Smooth muscle cell (in vitro differentiated cells): ENCODE results near the gene PHF21B. TPM values are rescaled to one million over a fixed set of nuclear protein-coding genes. Genes with fewer than 3 reads are reported as not detected.

ENCODE experiments used
- DNase-seq: peaks from one replicate; lab custom pipeline; 2025; ENCODE audit not compliant: unreplicated experiment; lab: John Stamatoyannopoulos, UW
- H2AFZ ChIP-seq: fragments of 200-600 bp; sonication (generic); 2 replicates; pipeline ENCODE4 v1.6.0; 2016; ENCODE audit warnings: antibody characterized with exemption, low read depth, mild to moderate bottlenecking
- H3F3A ChIP-seq: fragments of 200-600 bp; sonication (generic); 2 replicates; pipeline ENCODE4 v1.6.0; 2017; ENCODE audit warnings: antibody characterized with exemption, low read depth
- H3K27ac ChIP-seq: fragments of 200-600 bp; sonication (generic); 2 replicates; pipeline ENCODE4 v1.5.1; 2016; ENCODE audit warnings: low read depth, mild to moderate bottlenecking
- H3K27me3 ChIP-seq: fragments of 200-600 bp; sonication (generic); 2 replicates; pipeline ENCODE4 v1.6.1; 2016; ENCODE audit warnings: low read depth, mild to moderate bottlenecking
- H3K36me3 ChIP-seq: fragments of 200-600 bp; sonication (generic); 2 replicates; pipeline ENCODE4 v1.5.1; 2016; ENCODE audit warnings: low read depth
- H3K4me1 ChIP-seq: fragments of 200-600 bp; sonication (generic); 2 replicates; pipeline ENCODE4 v1.5.1; 2016; ENCODE audit warnings: low read depth
- H3K4me2 ChIP-seq: fragments of 200-600 bp; sonication (generic); 2 replicates; pipeline ENCODE4 v1.6.0; 2016; ENCODE audit warnings: mild to moderate bottlenecking
- H3K4me3 ChIP-seq: fragments of 200-600 bp; sonication (generic); 2 replicates; pipeline ENCODE4 v1.5.1; 2016; ENCODE audit warnings: mild to moderate bottlenecking
- H3K79me2 ChIP-seq: fragments of 200-600 bp; sonication (generic); 2 replicates; pipeline ENCODE4 v1.6.0; 2016; ENCODE audit warnings: low read depth, mild to moderate bottlenecking
- H3K9ac ChIP-seq: fragments of 200-600 bp; sonication (generic); 2 replicates; pipeline ENCODE4 v1.6.0; 2016; ENCODE audit warnings: low read depth
- H3K9me3 ChIP-seq: fragments of 200-600 bp; sonication (generic); replicated peaks from 2 replicates; pipeline ENCODE4 v1.5.1; 2016; ENCODE audit warnings: low read depth
- H4K20me1 ChIP-seq: fragments of 200-600 bp; sonication (generic); 2 replicates; pipeline ENCODE4 v1.6.0; 2016; ENCODE audit warnings: low read depth
- WGBS: methylation state at CpG from one replicate; pipeline ENCODE4 v1.1.7; 2016; ENCODE audit warnings: low lambda C conversion rate; 5-methylcytosine and 5-hydroxymethylcytosine counted together
- polyA plus RNA-seq: library from polyadenylated mRNA; unstranded; fragments of >200 nt; fragmentation: Nextera tagmentation; extraction: Ambion mirVana; gene quantifications from 2 replicates; pipeline ENCODE4 v1.2.1, GENCODE V29; 2016
- total RNA-seq: library from RNA; depleted of rRNA; stranded (reverse); fragments of >200 nt; gene quantifications from 2 replicates; pipeline ENCODE4 v1.2.3, GENCODE V29; 2014
- TF ChIP-seq, protein P1 (sequence below): fragments of 200-600 bp; sonication (generic); IDR thresholded peaks from 2 replicates; pipeline ENCODE4 v1.5.1; 2017; ENCODE audit warnings: borderline replicate concordance, mild to moderate bottlenecking, antibody characterized with exemption; ENCODE audit not compliant: insufficient read depth, poor library complexity, severe bottlenecking

PHF21B gene
- total and polyA plus RNA-seq, 2 experiments from 2014 or later, result 0.13 TPM

DNA sequence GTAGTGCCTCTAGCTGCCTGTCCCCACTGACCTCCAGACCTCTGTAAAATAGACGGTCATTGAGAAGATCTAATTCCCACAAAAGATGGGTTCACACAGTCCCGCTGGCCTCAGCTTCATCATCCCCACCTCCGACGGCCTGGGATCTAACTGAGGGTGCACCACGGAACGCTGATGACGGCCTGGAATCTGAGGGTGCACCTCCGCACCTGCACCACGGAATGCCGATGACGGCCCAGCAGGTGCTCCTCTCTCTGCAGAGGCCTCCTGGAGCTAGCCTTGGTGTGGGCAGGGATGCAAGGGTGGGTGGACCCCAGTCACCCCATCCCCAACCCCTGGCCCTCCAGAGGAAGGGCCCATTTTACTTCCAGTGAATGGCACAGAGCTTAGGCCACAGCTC is 77.3 kb downstream of the PHF21B start:
- Histone ChIP-seq H3K79me2 (no peaks in the 10 kb centered on the region), H3K9me3 (no peaks in the 10 kb centered on the region), H3K4me3 (no peak overlapping the region), H4K20me1 (no peaks in the 10 kb centered on the region), H2AFZ (no peak overlapping the region), H3K4me1 (no peaks in the 10 kb centered on the region), H3F3A (no peaks in the 10 kb centered on the region), H3K36me3 (no peaks in the 10 kb centered on the region), H3K27ac (no peak overlapping the region), H3K9ac (no peak overlapping the region), H3K27me3 (no peaks in the 10 kb centered on the region), H3K4me2 (no peak overlapping the region)
- 96% methylated on average over 11 of the region's 11 CpGs for WGBS
- TF ChIP-seq, protein P1, sequence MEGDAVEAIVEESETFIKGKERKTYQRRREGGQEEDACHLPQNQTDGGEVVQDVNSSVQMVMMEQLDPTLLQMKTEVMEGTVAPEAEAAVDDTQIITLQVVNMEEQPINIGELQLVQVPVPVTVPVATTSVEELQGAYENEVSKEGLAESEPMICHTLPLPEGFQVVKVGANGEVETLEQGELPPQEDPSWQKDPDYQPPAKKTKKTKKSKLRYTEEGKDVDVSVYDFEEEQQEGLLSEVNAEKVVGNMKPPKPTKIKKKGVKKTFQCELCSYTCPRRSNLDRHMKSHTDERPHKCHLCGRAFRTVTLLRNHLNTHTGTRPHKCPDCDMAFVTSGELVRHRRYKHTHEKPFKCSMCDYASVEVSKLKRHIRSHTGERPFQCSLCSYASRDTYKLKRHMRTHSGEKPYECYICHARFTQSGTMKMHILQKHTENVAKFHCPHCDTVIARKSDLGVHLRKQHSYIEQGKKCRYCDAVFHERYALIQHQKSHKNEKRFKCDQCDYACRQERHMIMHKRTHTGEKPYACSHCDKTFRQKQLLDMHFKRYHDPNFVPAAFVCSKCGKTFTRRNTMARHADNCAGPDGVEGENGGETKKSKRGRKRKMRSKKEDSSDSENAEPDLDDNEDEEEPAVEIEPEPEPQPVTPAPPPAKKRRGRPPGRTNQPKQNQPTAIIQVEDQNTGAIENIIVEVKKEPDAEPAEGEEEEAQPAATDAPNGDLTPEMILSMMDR, result no peak
- no peak for DNase-seq

DNA sequence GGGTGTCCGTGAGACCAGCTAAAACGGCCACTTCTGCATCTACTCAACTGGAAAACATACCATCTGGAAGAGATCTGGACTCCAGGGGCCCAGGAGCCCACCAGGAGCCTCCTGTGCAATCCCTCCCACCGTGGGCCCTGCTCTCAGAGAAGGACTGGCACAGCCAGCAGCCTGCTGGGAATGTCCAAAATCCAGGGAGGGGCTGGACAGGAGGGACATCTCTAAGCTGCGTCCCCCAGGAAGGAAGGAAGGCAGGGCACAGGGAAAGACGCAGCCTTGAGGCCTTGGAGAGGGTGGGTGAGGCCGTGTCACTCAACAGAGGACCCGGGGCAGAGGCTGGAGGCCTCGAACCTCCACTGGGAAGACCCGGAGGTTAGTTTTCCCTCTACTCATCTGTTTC is 78.0 kb downstream of the PHF21B start:
- no peaks in the 10 kb centered on the region for H3K79me2 ChIP-seq
- no peak overlapping the region for H3K4me3 ChIP-seq
- no peaks in the 10 kb centered on the region for H3K27me3 ChIP-seq
- H3K4me2 ChIP-seq, result no peak overlapping the region
- no peak overlapping the region for H3K9ac ChIP-seq
- no peak for DNase-seq
- no peaks in the 10 kb centered on the region for H3K36me3 ChIP-seq
- WGBS, result 94% methylated on average over 9 of the region's 9 CpGs
- no peaks in the 10 kb centered on the region for H3K4me1 ChIP-seq
- H4K20me1 ChIP-seq, result no peaks in the 10 kb centered on the region
- H3F3A ChIP-seq, result no peaks in the 10 kb centered on the region
- H3K27ac ChIP-seq, result no peak overlapping the region
- H2AFZ ChIP-seq, result no peak overlapping the region
- TF ChIP-seq, protein P1, result no peak
- no peaks in the 10 kb centered on the region for H3K9me3 ChIP-seq

DNA sequence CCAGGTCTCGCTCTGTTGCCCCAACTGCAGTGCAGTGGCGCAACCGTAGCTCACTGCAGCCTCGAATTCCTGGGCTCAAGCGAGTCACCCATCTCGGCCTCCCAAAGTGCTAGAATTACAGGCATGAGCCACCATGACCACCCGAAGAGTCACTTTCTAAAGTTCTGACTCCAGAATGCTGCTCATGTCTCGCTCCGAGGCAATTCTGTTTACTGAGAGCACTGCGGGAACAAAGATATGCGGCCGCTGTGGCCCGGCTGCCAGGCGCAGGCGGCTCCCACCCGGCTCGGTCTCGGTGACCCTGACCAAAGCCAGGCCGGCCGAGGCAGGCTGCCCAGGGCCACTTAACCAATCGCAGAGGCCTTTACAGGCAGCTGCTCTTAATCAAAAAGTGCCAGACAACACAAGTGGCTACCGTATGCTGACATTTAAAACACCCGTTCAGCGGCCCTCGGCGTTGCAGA is 78.7 kb downstream of the PHF21B start:
- TF ChIP-seq, protein P1, result no peak
- H3K9me3 ChIP-seq, result no peaks in the 10 kb centered on the region
- H3K4me2 ChIP-seq, result no peak overlapping the region
- H3K36me3 ChIP-seq, result no peaks in the 10 kb centered on the region
- H3K79me2 ChIP-seq, result no peaks in the 10 kb centered on the region
- H4K20me1 ChIP-seq, result no peaks in the 10 kb centered on the region
- no peak overlapping the region for H2AFZ ChIP-seq
- no peak overlapping the region for H3K4me3 ChIP-seq
- H3K4me1 ChIP-seq, result no peaks in the 10 kb centered on the region
- H3K27me3 ChIP-seq, result no peaks in the 10 kb centered on the region
- 68% methylated on average over 26 of the region's 26 CpGs for WGBS
- DNase-seq, result no peak
- H3F3A ChIP-seq, result no peaks in the 10 kb centered on the region
- H3K9ac ChIP-seq, result no peak overlapping the region
- no peak overlapping the region for H3K27ac ChIP-seq

DNA sequence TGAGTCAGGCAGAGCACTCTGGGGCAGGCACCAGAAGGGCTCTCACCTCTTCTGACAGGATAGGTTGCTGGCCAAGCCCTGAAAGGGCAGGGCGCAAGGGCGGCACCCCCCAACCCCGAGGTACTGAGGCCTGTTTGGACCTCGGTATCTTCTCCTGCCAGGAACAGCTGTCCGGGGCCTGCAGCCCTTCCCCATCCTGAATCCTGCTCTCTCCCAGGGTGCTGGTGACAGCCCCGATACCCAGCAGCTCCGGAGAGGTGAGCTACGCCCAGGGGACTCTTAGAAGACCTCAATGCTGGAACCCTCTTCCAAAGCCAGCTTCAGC is 79.1 kb downstream of the PHF21B start:
- Histone ChIP-seq H3K9me3 (no peaks in the 10 kb centered on the region), H3F3A (no peaks in the 10 kb centered on the region), H2AFZ (no peak overlapping the region), H3K79me2 (no peaks in the 10 kb centered on the region), H3K27me3 (no peaks in the 10 kb centered on the region), H3K4me3 (no peak overlapping the region), H4K20me1 (no peaks in the 10 kb centered on the region), H3K4me2 (no peak overlapping the region), H3K9ac (no peak overlapping the region), H3K36me3 (no peaks in the 10 kb centered on the region), H3K27ac (no peak overlapping the region), H3K4me1 (no peaks in the 10 kb centered on the region)
- TF ChIP-seq, protein P1, result no peak
- DNase-seq, result no peak
- WGBS, result 97% methylated on average over 8 of the region's 8 CpGs
